Activated T-helper 2 cell treated with anti-CD3 and anti-CD28 coated beads, Interferon-gamma antibody, Interleukin-2, Interleukin-4, amounts not matched to agents 10 μg/mL and 5 μg/mL and 100 μg/mL, durations not matched to agents 14 hours and 24 hours and 36 hours (primary cell): ENCODE data around the gene WNT7A. TPM values are rescaled to one million over a fixed set of nuclear protein-coding genes. Genes with fewer than 3 reads are reported as not detected.

Experiments used
- DNase-seq: peaks from one replicate; pipeline ENCODE4 v3.0.0; 2021; ENCODE audit warnings: low spot score
- H3K27ac Mint-ChIP-seq: one replicate; pipeline ENCODE4 v1.8.0; 2021; ENCODE audit warnings: mixed read lengths
- H3K27me3 Mint-ChIP-seq: one replicate; pipeline ENCODE4 v1.8.0; 2021; ENCODE audit warnings: low read depth, mixed read lengths
- H3K36me3 Mint-ChIP-seq: one replicate; pipeline ENCODE4 v1.8.0; 2021; ENCODE audit warnings: low read depth, mixed read lengths
- H3K4me1 Mint-ChIP-seq: one replicate; pipeline ENCODE4 v1.8.0; 2021; ENCODE audit warnings: low read depth, mixed read lengths
- H3K4me3 Mint-ChIP-seq: one replicate; pipeline ENCODE4 v1.8.0; 2021; ENCODE audit warnings: low read depth, mild to moderate bottlenecking, moderate library complexity, mixed read lengths
- H3K9me3 Mint-ChIP-seq: one replicate; pipeline ENCODE4 v1.8.0; 2021; ENCODE audit warnings: mixed read lengths
- intact Hi-C: fragments of 100-400 bp; cut with micrococcal nuclease; formaldehyde crosslinking; loops from one replicate; pipeline ENCODE4 v1.15.1; 2023
- total RNA-seq: library from RNA; stranded (reverse); gene quantifications from 2 replicates; pipeline ENCODE4 v1.2.3, GENCODE V29; 2022

Gene WNT7A
- total RNA-seq, 1 donor from 2014 or later: not detected

DNA sequence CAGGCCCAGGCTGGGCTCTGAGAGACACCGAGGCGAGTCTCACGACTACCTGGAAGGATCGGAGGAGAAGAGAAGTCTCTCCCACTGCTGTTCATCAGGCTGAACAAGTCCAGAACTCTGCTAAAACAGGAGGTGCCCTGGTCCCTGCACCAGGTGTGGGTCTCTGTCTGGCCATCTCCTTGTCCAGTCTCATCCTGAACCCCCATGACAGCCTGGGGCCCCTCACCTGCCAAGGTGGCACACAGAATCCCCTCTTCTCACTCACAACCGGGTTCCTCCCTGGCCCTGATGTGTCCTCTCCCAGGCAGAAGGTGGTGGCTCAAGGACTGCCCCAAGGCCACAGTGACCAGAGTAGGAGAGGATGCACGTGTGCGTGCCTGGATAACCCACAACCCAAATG, 34.1 kb downstream of the WNT7A start:
- H3K27me3 Mint-ChIP-seq: no peaks in the 10 kb centered on the region
- H3K27ac Mint-ChIP-seq: no peak overlapping the region
- no peaks in the 10 kb centered on the region for H3K9me3 Mint-ChIP-seq
- no peak overlapping the region for H3K4me3 Mint-ChIP-seq
- H3K4me1 Mint-ChIP-seq: no peaks in the 10 kb centered on the region
- no peaks in the 10 kb centered on the region for H3K36me3 Mint-ChIP-seq
- DNase-seq: no peak
- intact Hi-C loops: no loop called here

DNA sequence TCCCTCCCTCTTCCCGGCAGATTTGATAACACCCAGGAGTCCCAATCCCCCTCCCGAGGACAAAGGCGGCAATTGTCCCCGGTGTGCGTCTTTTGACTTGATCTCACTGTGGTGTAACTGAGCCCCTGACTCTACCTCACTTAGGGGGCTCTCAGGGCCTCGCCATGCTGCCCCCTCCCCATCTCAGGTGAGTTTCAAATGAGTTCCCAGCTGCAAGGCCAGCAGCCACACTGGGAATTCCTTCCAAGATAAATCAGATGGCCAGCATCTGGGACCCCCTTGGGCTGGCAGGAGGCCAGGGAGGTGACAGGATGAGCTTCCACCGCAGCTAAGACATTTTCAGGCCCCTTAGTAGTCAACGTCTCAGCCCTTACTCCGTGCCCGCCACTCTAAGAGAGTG, 35.0 kb downstream of the WNT7A start:
- H3K27ac Mint-ChIP-seq: no peak overlapping the region
- no peaks in the 10 kb centered on the region for H3K27me3 Mint-ChIP-seq
- H3K4me1 Mint-ChIP-seq: no peaks in the 10 kb centered on the region
- intact Hi-C loops: no loop called here
- H3K9me3 Mint-ChIP-seq: no peaks in the 10 kb centered on the region
- no peak for DNase-seq
- no peaks in the 10 kb centered on the region for H3K36me3 Mint-ChIP-seq
- H3K4me3 Mint-ChIP-seq: no peak overlapping the region

DNA sequence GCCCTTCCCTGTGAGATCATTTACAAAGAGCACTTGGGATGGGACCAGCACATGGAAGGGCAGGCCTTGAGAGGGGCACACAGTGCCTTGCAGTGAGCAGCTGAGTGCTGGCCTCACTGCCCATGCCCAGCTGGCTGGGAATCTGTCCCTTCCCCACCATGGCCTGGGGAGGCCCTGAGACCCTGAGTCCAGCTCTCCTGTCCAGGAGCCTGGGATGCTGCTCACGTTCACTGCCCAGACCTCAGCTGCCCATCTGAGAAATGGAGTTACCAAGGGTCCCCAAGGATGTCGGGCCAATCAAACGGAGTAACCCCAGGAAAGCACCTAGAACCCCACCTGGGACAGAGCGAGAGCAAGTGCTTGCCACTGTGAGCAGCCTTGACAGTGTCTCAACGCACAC, 35.6 kb downstream of the WNT7A start:
- DNase-seq: no peak
- no peaks in the 10 kb centered on the region for H3K27me3 Mint-ChIP-seq
- no peak overlapping the region for H3K27ac Mint-ChIP-seq
- H3K36me3 Mint-ChIP-seq: no peaks in the 10 kb centered on the region
- no peak overlapping the region for H3K4me3 Mint-ChIP-seq
- H3K4me1 Mint-ChIP-seq: no peaks in the 10 kb centered on the region
- intact Hi-C loops: no loop called here
- no peaks in the 10 kb centered on the region for H3K9me3 Mint-ChIP-seq

DNA sequence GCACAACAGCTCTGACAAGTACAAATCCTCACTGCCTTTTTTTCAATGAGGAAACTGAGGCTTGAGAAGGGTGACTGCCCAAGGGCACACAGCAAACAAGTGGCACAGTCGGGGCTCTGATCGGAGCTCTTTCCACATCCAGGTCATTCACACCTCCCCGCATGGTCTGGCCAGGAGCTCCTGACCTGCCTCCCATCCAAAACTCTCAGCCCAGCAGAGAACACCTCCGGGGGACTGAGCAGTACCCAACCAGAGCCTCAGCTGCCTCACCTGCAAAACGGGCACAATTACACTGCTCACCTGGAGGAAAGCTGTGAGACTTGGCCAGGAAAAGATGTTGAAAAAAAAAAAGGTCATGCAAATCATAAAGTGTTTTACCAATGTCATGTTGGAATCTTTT, 36.5 kb downstream of the WNT7A start:
- no peak for DNase-seq

DNA sequence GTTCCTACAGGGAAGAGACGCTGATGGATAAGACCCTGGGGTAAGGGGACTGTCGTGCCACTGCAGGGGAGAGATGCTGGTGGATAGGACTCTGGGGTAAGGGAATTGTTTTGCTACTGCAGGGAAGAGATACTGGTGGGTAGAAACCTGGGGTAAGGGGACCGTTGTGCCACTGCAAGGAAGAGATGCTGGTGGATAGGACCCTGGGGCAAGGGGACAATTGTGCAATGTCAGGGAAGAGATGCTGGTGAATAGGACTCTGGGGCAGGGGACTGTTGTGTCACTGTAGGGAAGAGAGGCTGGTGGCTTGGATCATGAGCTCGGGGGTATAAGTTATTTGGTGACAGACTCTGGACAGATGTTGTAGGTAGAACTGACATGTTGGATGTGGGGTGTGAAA, 37.6 kb downstream of the WNT7A start:
- no peaks in the 10 kb centered on the region for H3K27me3 Mint-ChIP-seq
- H3K4me1 Mint-ChIP-seq: no peaks in the 10 kb centered on the region
- intact Hi-C loops: no loop called here
- no peak for DNase-seq
- no peak overlapping the region for H3K4me3 Mint-ChIP-seq
- H3K27ac Mint-ChIP-seq: no peak overlapping the region
- no peaks in the 10 kb centered on the region for H3K36me3 Mint-ChIP-seq
- H3K9me3 Mint-ChIP-seq: no peaks in the 10 kb centered on the region

More for the DNA sequence above, 36.5 kb downstream of the WNT7A start:
- H3K4me3 Mint-ChIP-seq: no peak overlapping the region
- no peaks in the 10 kb centered on the region for H3K4me1 Mint-ChIP-seq
- H3K27ac Mint-ChIP-seq: no peak overlapping the region
- H3K27me3 Mint-ChIP-seq: no peaks in the 10 kb centered on the region
- intact Hi-C loops: no loop called here
- H3K9me3 Mint-ChIP-seq: no peaks in the 10 kb centered on the region
- H3K36me3 Mint-ChIP-seq: no peaks in the 10 kb centered on the region

DNA sequence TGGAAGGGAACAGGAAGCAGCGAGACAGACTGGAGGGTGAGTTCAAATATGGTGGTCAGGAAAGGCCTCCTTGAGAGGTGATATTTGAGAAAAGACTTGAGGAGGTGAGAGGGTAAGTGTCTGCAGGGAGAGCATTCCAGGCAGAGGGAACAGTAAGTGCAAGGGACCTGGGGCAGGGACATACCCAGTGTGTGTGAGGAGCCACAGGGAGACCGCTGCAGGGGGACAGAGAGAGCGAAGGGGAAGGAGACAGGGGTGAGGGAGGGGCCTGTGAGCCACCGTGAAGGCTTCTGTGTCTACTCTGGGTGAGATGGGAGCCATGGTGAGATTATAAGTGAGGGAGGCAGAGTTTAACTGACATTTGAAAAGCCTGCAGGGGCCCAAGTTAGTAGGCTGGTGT, 38.0 kb downstream of the WNT7A start:
- Mint-ChIP-seq H3K36me3 (no peaks in the 10 kb centered on the region), H3K9me3 (no peaks in the 10 kb centered on the region), H3K27ac (no peak overlapping the region), H3K4me1 (no peaks in the 10 kb centered on the region), H3K27me3 (no peaks in the 10 kb centered on the region), H3K4me3 (no peak overlapping the region)
- DNase-seq: no peak
- intact Hi-C loops: no loop called here

DNA sequence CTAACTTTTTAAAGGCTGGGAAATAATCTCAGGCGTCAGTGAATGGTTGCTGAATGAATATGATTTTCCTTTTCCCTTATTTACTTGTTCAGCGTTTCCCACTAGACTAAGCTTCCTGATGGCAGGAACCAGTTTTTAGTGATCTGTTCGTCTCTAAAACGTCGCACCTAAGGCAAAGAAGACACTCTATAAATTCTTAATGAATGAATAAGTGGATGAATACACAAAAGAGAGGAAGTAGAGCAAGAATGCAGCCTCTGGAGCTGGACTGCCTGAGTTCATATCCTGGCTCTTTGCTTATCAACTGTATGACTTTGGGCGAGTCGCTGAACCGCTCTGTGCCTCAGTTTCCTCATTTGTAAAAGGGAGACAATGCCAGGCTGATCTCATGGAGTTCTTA, 38.7 kb downstream of the WNT7A start:
- Mint-ChIP-seq H3K4me3 (no peak overlapping the region), H3K27me3 (no peaks in the 10 kb centered on the region), H3K9me3 (no peaks in the 10 kb centered on the region), H3K4me1 (no peaks in the 10 kb centered on the region), H3K27ac (no peak overlapping the region), H3K36me3 (no peaks in the 10 kb centered on the region)
- intact Hi-C loops: no loop called here
- DNase-seq: no peak

DNA sequence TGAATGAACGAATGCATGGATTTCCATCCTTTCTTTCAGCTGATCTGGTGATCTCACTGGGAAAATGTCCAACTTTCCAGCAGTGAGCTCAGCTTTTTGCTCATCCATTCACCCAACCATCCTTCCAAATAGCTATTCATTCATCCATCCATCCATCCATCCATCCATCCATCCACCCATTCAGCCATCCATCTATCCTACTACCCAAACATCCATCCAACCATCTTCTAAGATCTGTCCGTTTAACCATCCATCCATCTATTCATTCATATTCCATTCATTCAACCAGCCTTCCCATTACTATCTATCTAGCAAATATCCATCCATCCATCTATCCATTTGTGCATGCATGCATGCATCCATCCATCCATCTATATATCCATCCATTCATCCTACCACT, 39.4 kb downstream of the WNT7A start:
- intact Hi-C loops: no loop called here
- no peaks in the 10 kb centered on the region for H3K36me3 Mint-ChIP-seq
- no peak for DNase-seq
- no peak overlapping the region for H3K4me3 Mint-ChIP-seq
- H3K27ac Mint-ChIP-seq: no peak overlapping the region
- H3K9me3 Mint-ChIP-seq: no peaks in the 10 kb centered on the region
- no peaks in the 10 kb centered on the region for H3K27me3 Mint-ChIP-seq
- H3K4me1 Mint-ChIP-seq: no peaks in the 10 kb centered on the region

DNA sequence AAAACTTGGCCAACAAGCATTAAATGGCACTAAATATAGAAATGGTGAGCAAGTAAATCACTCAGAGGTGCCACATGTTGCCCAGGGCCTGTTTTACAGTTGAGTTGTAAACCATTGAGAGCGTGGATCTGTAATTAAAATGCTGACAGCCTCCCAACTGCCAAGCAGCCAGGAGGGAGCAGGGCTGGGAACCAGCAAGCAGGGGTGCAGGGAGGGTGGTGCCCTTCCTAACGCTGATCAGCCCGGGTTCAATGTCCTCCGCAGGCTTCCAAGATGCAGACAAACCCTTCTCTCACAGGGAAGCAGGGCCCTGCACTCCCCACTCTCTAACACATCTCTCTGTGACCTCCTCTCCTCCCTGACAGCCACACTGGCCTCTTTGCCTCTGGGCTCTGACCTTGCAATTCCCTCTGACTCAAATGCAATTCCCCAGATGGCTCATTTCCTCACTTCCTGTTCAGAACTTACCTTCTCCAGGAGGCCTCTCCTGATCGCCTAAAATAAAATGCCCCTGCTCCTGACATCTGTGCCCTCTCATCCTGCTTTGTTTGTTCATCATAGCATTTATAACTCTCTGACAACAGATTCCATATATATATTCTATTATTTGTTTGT, 40.0 kb downstream of the WNT7A start:
- no peaks in the 10 kb centered on the region for H3K36me3 Mint-ChIP-seq
- no peaks in the 10 kb centered on the region for H3K9me3 Mint-ChIP-seq
- H3K4me3 Mint-ChIP-seq: no peak overlapping the region
- no peaks in the 10 kb centered on the region for H3K4me1 Mint-ChIP-seq
- intact Hi-C loops: no loop called here
- H3K27me3 Mint-ChIP-seq: no peaks in the 10 kb centered on the region
- H3K27ac Mint-ChIP-seq: no peak overlapping the region
- DNase-seq: no peak

DNA sequence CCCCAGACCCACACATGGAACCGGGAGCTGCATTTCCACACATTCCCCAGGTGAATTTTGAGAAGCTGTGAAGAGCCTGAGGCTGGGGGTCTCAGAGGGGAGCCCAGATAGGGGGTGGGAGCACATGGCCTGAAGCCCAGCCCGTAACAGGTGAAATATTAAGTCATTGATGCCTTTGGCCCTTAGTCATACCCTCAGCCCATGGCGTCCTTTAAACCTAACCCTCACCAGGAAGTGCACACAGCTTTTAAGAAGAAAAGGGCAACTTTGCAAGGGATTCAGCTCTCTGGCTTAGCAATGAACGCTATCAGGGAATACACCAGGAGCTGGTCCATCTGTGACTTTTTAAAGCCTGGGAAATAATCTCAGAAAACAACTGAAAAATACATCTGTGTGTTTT, 40.6 kb downstream of the WNT7A start:
- Mint-ChIP-seq H3K27ac (no peak overlapping the region), H3K9me3 (no peaks in the 10 kb centered on the region), H3K4me3 (no peak overlapping the region), H3K36me3 (no peaks in the 10 kb centered on the region), H3K4me1 (no peaks in the 10 kb centered on the region), H3K27me3 (no peaks in the 10 kb centered on the region)
- no peak for DNase-seq
- intact Hi-C loops: no loop called here

DNA sequence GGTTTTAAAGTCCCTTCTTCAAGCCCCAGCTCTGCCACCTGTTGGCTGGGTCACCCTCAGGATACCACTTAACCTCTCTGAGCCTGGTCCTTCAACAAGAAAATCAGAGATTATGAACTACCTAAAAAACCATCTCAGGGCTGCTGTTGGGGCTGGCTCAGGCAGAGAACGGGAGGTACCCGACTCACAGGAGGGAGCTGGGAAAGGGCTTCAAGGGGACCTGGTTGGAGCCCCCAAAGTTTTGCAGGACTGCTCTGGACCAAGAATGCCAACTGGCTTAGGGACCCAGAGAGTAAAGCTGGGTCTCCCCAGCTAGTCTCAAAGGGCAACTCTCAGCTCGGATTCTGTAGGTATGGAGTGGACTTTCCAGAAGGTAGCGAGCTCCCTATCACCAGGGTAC, 41.5 kb downstream of the WNT7A start:
- no peak for DNase-seq
- no peaks in the 10 kb centered on the region for H3K27me3 Mint-ChIP-seq
- no peak overlapping the region for H3K4me3 Mint-ChIP-seq
- H3K9me3 Mint-ChIP-seq: no peaks in the 10 kb centered on the region
- no peak overlapping the region for H3K27ac Mint-ChIP-seq
- intact Hi-C loops: no loop called here
- no peaks in the 10 kb centered on the region for H3K4me1 Mint-ChIP-seq
- H3K36me3 Mint-ChIP-seq: no peaks in the 10 kb centered on the region

DNA sequence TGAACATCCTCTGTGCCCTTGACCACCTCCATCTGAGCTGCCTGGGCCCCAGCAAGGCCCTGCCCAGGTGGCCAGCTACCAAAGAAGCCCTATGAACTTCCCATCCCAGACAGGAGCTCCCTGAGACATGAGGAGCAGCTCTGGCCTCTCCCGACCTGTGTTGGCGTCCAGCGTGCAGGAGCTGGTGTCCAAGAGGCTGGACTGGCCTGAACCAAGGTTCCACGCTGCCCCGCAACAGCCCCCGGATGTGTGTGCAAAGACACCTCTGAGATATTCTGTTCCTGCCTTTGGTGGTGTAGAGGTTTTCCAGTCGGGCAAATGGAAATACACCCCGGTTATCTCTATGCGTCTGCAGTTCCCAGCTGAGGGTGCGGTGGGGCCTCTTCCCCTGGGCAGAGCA, 42.1 kb downstream of the WNT7A start:
- Mint-ChIP-seq H3K4me3 (no peak overlapping the region), H3K4me1 (no peaks in the 10 kb centered on the region), H3K36me3 (no peaks in the 10 kb centered on the region), H3K27ac (no peak overlapping the region), H3K27me3 (no peaks in the 10 kb centered on the region), H3K9me3 (no peaks in the 10 kb centered on the region)
- no peak for DNase-seq
- intact Hi-C loops: no loop called here

DNA sequence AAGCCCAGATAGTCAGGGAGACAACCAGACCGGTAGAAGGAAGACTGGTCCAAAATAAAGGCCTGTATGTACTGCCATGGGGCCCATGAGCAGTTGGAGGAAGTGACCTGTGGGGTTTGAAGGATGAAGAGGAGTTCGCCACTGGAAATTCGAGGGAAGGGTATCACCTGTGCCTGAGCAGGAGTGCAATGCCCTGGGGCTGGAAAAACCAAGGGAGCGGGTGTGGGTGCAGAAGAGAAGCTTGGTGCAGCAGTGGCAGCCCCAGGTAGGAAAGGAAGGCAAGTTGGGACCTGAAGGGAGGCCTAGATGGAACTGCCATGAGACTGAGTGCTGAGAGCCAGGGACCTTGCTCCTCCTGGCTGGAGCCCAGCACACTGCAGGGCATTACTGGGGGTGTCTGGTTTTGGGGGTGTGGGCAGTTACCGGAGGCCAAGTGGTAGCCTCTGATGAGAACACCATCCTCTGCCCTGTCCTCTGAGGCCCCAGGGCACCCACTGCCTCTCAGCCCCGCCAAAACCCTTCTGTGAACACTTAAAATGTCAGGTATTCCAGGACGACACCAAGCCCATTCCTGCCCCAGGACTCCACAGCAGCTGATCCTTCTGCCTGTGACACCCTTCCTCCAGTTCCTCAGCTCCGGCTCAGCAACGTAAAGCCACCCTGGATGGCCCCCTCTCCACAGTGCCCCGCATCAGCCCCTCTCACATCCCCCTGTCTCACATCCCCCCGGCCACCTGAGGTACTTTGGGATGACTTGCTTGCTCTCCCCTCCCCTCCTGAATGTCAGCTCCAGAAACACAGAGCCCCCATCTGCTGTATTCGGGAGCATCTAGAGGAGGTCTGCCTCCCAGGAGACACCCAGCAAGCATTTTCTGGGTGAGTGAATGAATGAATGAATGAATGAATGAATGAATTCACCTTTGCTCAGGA, 42.9 kb downstream of the WNT7A start:
- no peaks in the 10 kb centered on the region for H3K27me3 Mint-ChIP-seq
- H3K9me3 Mint-ChIP-seq: no peaks in the 10 kb centered on the region
- DNase-seq: no peak
- no peaks in the 10 kb centered on the region for H3K36me3 Mint-ChIP-seq
- H3K27ac Mint-ChIP-seq: no peak overlapping the region
- H3K4me3 Mint-ChIP-seq: no peak overlapping the region
- H3K4me1 Mint-ChIP-seq: no peaks in the 10 kb centered on the region
- intact Hi-C loops: no loop called here
